ENCODE results near the gene DAPK2. TPM values are rescaled to one million over a fixed set of nuclear protein-coding genes. Genes with fewer than 3 reads are reported as not detected.

DAPK2 gene
- total RNA-seq, 2 experiments from 2014 or later = 0.44 TPM; not detected in 1

DNA sequence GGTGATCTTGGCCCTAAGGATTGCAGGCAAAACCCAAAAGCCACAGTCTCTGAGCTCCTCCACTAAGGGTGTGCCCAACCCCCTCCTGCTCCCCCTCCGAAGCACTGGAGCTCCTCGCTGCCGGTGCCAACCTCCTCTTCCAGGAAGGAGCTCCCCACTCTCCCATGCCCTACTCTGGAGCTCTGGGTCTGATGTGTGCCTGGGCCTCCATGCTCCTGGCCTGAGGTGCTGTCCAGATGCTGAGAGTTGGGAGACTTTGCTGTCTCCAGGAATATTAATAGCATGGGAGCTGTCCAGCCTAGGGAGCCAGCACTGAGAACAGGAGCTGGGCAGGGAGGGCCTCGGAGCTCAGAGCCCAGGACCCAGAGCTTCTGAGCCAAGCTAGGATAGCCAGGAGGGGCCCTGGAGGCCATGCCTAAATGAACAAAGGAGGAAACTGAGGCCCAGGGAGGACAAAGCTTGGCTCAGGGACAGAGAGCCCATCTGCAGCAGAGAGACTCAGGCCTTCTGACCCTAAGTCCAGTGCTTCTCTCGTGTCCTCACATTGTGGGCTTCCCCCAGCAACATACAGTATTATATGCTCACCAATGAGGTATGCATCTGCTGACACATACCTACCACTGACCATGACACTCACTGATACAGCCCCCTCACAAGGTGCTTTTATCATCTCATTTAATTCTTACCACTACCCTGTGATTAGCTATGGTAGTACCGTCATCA lies 175.6 kb downstream of the DAPK2 start:
- H3K27me3 Mint-ChIP-seq (ENCODE audit: low read depth) = no peaks in the 10 kb centered on the region

DNA sequence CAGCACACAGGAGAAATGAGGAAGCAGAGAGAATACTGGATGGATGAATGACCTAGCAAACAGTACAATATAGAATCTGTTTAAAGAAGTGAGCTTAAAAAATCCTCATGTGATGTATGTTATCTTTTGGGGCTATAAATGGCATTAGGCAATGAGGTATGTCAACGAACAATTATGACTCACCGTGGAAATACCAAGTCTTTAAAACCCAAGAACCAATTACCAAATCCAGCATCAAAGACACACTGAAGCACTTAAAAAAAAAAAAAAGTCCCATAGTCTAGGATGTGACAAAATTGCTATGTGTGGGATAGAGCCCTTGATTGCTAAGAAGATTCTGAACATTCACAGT lies 176.3 kb downstream of the DAPK2 start:
- no peaks in the 10 kb centered on the region for H3K36me3 Mint-ChIP-seq (ENCODE audit: low read depth)
- CTCF ChIA-PET = interaction anchor here (0.6 to 1.7 kb wide), 3 partner anchors 11 to 99 kb away, joined by 3 to 9 read pairs (median 3); no protein-coding TSS in a partner anchor
- DNase-seq = no peak
- peak overlapping the region; percentile 79 for H3K27ac Mint-ChIP-seq
- no peak overlapping the region for H3K4me3 Mint-ChIP-seq
- no peaks in the 10 kb centered on the region for H3K27me3 Mint-ChIP-seq (ENCODE audit: low read depth)
- intact Hi-C loops (cut with micrococcal nuclease) = loop anchor here (1.0 to 5.0 kb wide), 3 partner anchors 10 to 38 kb away; partner anchors contain the start of gene HERC1
- H3K4me1 Mint-ChIP-seq (ENCODE audit: low read depth) = peaks cover 19% of the 10 kb centered on the region
- H3K9me3 Mint-ChIP-seq = peaks cover 3% of the 10 kb centered on the region

More for the DNA sequence above, 175.6 kb downstream of the DAPK2 start:
- H3K9me3 Mint-ChIP-seq = peaks cover 3% of the 10 kb centered on the region
- peaks cover 19% of the 10 kb centered on the region for H3K4me1 Mint-ChIP-seq (ENCODE audit: low read depth)
- DNase-seq = no peak
- H3K36me3 Mint-ChIP-seq (ENCODE audit: low read depth) = no peaks in the 10 kb centered on the region
- H3K27ac Mint-ChIP-seq = peak overlapping the region; percentile 63
- CTCF ChIA-PET = interaction anchor here (1.0 to 1.7 kb wide), 3 partner anchors 12 to 21 kb away, joined by 3 to 9 read pairs (median 4); no protein-coding TSS in a partner anchor
- H3K4me3 Mint-ChIP-seq = no peak overlapping the region
- intact Hi-C loops (cut with micrococcal nuclease) = loop anchor here (1.0 to 5.0 kb wide), 3 partner anchors 10 to 38 kb away; partner anchors contain the start of gene HERC1

DNA sequence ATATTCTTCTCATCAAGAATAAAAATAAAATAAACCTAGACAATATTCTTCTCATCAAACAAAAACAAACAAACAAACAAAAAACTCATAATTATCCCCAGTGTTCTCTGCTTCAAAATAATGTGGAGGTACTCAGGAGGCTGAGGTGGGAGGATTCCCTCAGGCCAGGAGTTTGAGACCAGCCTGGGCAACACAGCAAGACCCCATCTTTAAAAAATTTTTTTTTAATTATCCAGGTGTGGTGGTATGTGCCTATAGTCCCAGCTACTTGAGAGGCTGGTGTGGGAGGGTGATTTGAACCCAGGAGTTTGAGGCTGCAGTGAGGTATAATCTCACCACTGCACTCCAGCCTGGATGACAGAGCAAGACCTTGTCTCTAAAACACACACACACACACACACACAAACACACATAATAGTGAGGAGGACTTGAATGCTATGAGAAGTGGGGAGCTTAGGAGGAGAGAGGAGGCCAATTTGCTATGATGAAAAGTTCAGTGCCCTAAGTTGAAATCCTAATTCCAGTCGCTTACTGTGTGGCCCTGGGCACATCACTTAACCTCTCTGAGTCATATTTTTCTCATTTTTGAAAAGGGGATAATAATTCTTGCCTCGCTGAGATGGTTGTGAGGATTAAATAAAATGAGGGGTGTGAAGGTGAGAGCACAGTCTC lies 176.8 kb downstream of the DAPK2 start:
- Mint-ChIP-seq H3K36me3 (ENCODE audit: low read depth) (no peaks in the 10 kb centered on the region), H3K27me3 (ENCODE audit: low read depth) (no peaks in the 10 kb centered on the region), H3K9me3 (peaks cover 3% of the 10 kb centered on the region), H3K4me3 (no peak overlapping the region), H3K27ac (peak overlapping the region; percentile 79), H3K4me1 (ENCODE audit: low read depth) (peaks cover 19% of the 10 kb centered on the region)
- CTCF ChIA-PET = interaction anchor here (0.6 to 1.7 kb wide), 5 partner anchors 11 to 117 kb away, joined by 3 to 9 read pairs (median 3); no protein-coding TSS in a partner anchor
- intact Hi-C loops (cut with micrococcal nuclease) = loop anchor here (1.0 to 5.0 kb wide), 3 partner anchors 9 to 37 kb away; partner anchors contain the start of gene HERC1
- DNase-seq = no peak

DNA sequence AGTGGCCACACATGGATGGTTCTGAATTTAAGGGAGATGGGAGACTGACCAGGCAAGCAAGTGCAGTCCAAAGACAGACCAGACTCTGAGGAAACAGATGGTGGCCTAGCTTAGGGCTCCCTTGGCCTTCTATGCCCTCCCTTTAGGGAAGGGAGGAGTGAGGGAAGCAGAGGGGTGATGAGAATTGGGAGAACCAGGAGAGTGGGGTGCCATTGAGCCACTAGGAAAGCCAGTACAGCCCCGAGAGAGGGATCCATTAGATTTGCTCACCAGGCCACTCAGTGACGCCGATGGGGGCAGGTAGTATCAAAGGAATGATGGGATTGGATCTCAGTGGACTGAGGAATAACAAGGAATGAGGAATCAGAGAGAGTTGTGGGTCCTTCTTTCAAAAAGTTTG lies 182.1 kb downstream of the DAPK2 start:
- H3K36me3 Mint-ChIP-seq (ENCODE audit: low read depth) = no peaks in the 10 kb centered on the region
- no peaks in the 10 kb centered on the region for H3K27me3 Mint-ChIP-seq (ENCODE audit: low read depth)
- H3K4me3 Mint-ChIP-seq = no peak overlapping the region
- CTCF ChIA-PET = interaction anchor here (0.6 to 0.7 kb wide), 2 partner anchors 16 to 31 kb away, joined by 3 read pairs; partner anchors contain the start of gene HERC1
- intact Hi-C loops (cut with micrococcal nuclease) = no loop called here
- H3K4me1 Mint-ChIP-seq (ENCODE audit: low read depth) = peaks cover 28% of the 10 kb centered on the region
- no peak overlapping the region for H3K27ac Mint-ChIP-seq
- no peak for DNase-seq
- H3K9me3 Mint-ChIP-seq = no peaks in the 10 kb centered on the region

DNA sequence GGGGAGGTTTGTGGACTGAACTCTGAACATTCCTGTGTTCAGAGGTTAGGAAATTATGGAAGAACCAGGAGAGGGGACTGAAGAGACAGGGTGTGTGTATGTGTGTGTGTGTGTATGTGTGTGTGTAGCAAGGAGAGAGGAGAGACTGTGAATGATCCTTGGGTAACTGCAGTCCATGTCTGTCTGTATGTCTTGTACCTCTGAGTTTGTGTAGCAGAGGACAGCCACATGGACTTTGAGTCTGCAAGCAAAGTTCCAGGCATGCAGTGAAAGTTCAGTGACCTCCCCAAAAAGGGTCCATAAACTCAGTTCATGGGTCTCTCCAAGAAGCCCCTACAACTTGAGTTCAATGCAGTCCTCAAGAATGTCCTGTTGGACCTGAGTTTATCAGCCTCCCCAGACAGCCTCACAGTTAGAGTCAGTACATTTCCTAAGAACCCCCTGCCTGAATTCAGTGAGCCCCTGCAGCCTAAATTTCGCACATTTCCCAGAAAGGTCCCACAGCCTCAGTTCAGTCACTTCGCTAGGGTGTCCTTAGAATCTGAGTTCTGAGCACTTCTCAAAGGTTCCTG lies 184.3 kb downstream of the DAPK2 start:
- no peak for DNase-seq
- H3K36me3 Mint-ChIP-seq (ENCODE audit: low read depth) = no peaks in the 10 kb centered on the region
- H3K27ac Mint-ChIP-seq = no peak overlapping the region
- CTCF ChIA-PET = no interaction called here
- intact Hi-C loops (cut with micrococcal nuclease) = loop anchor here (2.0 kb wide), 1 partner anchor 29 kb away; no protein-coding TSS in a partner anchor
- no peaks in the 10 kb centered on the region for H3K9me3 Mint-ChIP-seq
- H3K4me1 Mint-ChIP-seq (ENCODE audit: low read depth) = peaks cover 40% of the 10 kb centered on the region
- H3K4me3 Mint-ChIP-seq = no peak overlapping the region
- H3K27me3 Mint-ChIP-seq (ENCODE audit: low read depth) = no peaks in the 10 kb centered on the region

DNA sequence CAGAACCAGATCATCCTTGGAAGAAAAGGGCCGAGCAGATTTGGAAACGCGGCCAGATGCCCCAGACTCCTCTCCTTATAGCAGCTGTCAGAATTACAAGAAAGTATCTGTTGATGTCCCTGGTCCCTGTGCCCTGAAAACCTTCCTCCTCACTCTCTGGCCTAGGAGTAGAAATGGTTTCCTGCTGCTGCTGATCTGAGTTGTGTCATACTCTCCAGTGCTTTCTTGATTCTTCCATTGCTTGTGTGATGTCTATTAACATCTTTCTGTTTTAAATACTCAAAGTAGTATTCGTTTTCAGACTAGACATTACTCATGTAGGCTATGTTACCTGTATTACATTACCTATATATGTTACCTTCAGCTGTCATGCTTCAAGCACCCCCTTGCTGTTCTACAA lies 185.7 kb downstream of the DAPK2 start:
- Mint-ChIP-seq H3K9me3 (no peaks in the 10 kb centered on the region), H3K4me3 (peak overlapping the region; percentile 32), H3K27me3 (ENCODE audit: low read depth) (no peaks in the 10 kb centered on the region), H3K4me1 (ENCODE audit: low read depth) (peaks cover 53% of the 10 kb centered on the region), H3K27ac (peak overlapping the region; percentile 89), H3K36me3 (ENCODE audit: low read depth) (no peaks in the 10 kb centered on the region)
- intact Hi-C loops (cut with micrococcal nuclease) = loop anchor here (1.0 to 2.0 kb wide), 3 partner anchors 10 to 30 kb away; partner anchors contain the start of gene HERC1
- CTCF ChIA-PET = no interaction called here
- no peak for DNase-seq

DNA sequence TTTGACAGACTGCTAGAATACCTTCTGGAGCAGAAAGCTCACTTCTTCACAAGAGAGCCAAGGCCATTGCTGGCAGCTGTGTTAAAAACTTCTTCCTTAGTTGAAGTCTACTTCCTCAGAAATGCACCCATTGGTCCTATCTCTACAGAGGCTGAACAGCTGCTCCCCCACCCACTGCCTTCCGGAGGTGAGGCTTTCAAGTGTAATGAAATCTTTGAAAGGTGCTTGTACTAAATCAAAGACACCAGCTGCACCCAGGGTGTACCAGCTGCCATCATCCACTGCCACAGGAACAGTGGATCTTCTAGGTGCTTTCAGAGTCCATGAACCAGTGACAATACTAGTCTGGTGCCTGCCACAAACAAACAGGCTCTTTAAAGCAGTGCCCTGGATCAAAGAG lies 186.1 kb downstream of the DAPK2 start:
- CTCF ChIA-PET = interaction anchor here (0.9 kb wide), 1 partner anchor 32 kb away, joined by 5 read pairs; no protein-coding TSS in a partner anchor
- peaks cover 57% of the 10 kb centered on the region for H3K4me1 Mint-ChIP-seq (ENCODE audit: low read depth)
- no peaks in the 10 kb centered on the region for H3K27me3 Mint-ChIP-seq (ENCODE audit: low read depth)
- intact Hi-C loops (cut with micrococcal nuclease) = loop anchor here (1.0 to 2.0 kb wide), 3 partner anchors 10 to 31 kb away; partner anchors contain the start of gene HERC1
- no peaks in the 10 kb centered on the region for H3K36me3 Mint-ChIP-seq (ENCODE audit: low read depth)
- H3K9me3 Mint-ChIP-seq = no peaks in the 10 kb centered on the region
- peak; percentile 82 for DNase-seq
- H3K4me3 Mint-ChIP-seq = peak overlapping the region; percentile 32
- H3K27ac Mint-ChIP-seq = peak overlapping the region; percentile 89

DNA sequence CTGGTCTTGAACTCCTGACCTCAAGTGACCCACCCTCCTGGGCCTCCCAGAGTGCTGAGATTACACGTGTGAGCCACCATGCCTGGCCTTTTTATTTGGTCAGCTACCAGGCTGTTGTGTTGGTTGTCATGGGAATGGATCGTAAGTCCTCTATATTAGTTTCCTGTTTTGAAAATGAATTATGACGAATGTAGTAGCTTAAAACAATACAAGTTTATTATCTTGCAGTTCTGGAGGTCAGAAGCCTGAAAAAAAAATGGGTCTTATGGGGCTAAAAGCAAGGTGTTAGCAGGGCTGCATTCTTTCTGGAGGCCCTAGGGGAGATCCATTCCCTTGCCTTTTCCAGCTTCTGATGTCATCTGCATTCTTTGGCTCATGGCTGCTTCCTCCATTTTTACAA lies 187.4 kb downstream of the DAPK2 start:
- CTCF ChIA-PET = interaction anchor here (0.9 to 1.7 kb wide), 2 partner anchors 11 to 27 kb away, joined by 3 read pairs; no protein-coding TSS in a partner anchor
- Mint-ChIP-seq H3K36me3 (ENCODE audit: low read depth) (no peaks in the 10 kb centered on the region), H3K9me3 (no peaks in the 10 kb centered on the region), H3K4me3 (no peak overlapping the region), H3K4me1 (ENCODE audit: low read depth) (peaks cover 61% of the 10 kb centered on the region), H3K27ac (peak overlapping the region; percentile 89), H3K27me3 (ENCODE audit: low read depth) (no peaks in the 10 kb centered on the region)
- intact Hi-C loops (cut with micrococcal nuclease) = no loop called here
- DNase-seq = no peak

DNA sequence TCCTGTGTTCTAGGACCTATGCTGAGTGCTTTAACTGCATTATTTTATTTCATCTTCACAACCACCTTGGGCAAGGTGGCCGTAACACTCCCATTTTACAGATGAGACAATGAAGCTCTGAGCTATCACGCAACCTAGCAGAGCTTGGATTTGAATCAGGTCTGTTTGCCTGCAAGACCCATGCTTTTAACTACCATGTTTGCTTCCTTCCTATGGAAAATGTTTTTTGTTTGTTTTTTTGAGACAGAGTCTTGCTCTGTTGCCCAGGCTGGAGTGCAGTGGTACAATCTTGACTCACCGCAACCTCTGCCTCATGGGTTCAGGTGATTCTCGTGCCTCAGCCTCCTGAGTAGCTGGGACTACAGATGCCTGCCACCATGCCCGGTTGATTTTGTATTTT lies 187.8 kb downstream of the DAPK2 start:
- H3K36me3 Mint-ChIP-seq (ENCODE audit: low read depth) = no peaks in the 10 kb centered on the region
- CTCF ChIA-PET = interaction anchor here (0.9 to 1.7 kb wide), 2 partner anchors 11 to 27 kb away, joined by 3 read pairs; no protein-coding TSS in a partner anchor
- no peaks in the 10 kb centered on the region for H3K27me3 Mint-ChIP-seq (ENCODE audit: low read depth)
- H3K27ac Mint-ChIP-seq = peak overlapping the region; percentile 9
- peaks cover 61% of the 10 kb centered on the region for H3K4me1 Mint-ChIP-seq (ENCODE audit: low read depth)
- H3K9me3 Mint-ChIP-seq = no peaks in the 10 kb centered on the region
- no peak overlapping the region for H3K4me3 Mint-ChIP-seq
- no peak for DNase-seq
- intact Hi-C loops (cut with micrococcal nuclease) = no loop called here

DNA sequence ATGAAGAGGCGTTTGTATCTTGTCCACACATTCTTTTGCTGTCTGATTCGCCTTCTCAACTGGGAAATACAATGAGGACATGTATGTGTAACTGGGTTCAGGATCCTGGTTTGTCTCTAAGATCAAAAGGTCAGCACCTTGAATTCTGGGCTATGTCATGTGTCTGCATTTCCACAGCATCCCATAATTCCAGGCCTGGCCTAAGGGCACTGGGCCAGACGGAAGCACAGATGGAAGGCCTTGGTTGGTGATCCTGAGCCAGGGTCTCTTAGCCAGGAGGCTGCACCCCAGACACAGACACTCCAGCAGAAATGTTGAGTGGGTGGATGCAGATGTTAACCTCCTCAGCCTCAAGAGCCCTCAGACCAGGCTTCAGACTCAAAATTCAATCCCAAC lies 188.8 kb downstream of the DAPK2 start:
- no peaks in the 10 kb centered on the region for H3K27me3 Mint-ChIP-seq (ENCODE audit: low read depth)
- H3K4me3 Mint-ChIP-seq = no peak overlapping the region
- no peaks in the 10 kb centered on the region for H3K9me3 Mint-ChIP-seq
- peaks cover 61% of the 10 kb centered on the region for H3K4me1 Mint-ChIP-seq (ENCODE audit: low read depth)
- intact Hi-C loops (cut with micrococcal nuclease) = no loop called here
- CTCF ChIA-PET = interaction anchor here (1.7 kb wide), 1 partner anchor 26 kb away, joined by 3 read pairs; no protein-coding TSS in a partner anchor
- no peaks in the 10 kb centered on the region for H3K36me3 Mint-ChIP-seq (ENCODE audit: low read depth)
- no peak for DNase-seq
- H3K27ac Mint-ChIP-seq = peak overlapping the region; percentile 73
